AG10803 (cell line): ENCODE results near the gene CKAP2L.

Source experiments
- DNase-seq: peaks from one replicate; pipeline ENCODE4 v3.0.0; 2010; ENCODE audit warnings: low read depth
- H3K4me3 ChIP-seq: 2 replicates; pipeline ENCODE4 v1.5.1; 2011; ENCODE audit warnings: mild to moderate bottlenecking, low read length, control low read depth
- CTCF ChIP-seq: conservative IDR thresholded peaks from 2 replicates; pipeline ENCODE4 v1.5.1; 2011; ENCODE audit warnings: mild to moderate bottlenecking, low read length, control low read depth, inconsistent platforms

CKAP2L gene

DNA sequence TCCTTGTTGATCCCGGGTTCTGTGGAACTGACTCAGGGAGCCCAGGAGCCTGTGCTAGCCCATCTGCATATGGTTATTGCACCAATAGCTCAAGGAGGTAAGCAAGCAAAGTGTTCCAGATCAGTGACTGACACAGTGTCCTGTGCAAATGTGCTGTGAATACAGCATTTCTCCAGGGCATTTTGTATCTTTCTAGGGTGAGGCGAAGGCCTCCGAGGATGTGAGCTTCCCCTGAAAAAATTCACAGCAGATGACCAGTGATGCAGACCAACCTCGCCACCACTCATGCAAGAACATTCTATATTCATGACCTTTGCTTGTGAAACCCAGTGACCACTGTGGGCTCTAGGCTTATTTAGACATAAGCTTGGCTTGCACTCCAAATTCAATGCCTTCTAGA is 58.8 kb downstream of the CKAP2L start:
- no peak overlapping the region for H3K4me3 ChIP-seq
- DNase-seq = no peak
- TF ChIP-seq CTCF = no peak

DNA sequence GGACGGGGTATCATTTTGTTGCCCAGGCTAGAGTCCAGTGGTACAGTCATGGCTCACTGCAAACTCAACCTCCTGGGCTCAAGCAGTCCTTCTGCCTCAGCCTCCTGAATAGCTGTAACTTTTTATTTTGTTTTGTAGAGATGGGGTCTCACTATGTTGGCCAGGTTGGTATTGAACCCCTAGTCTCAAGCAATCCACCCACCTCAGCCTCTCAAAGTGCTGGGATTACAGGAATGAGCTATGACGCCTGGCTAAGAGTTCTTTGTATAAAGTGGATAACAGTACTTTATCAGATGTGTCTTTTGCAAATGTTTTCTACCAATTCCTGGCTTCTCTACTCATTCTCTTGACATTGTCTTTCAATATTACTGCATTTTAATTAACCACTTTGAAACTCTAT is 60.7 kb downstream of the CKAP2L start:
- H3K4me3 ChIP-seq = no peak overlapping the region
- no peak for TF ChIP-seq CTCF
- DNase-seq = no peak

DNA sequence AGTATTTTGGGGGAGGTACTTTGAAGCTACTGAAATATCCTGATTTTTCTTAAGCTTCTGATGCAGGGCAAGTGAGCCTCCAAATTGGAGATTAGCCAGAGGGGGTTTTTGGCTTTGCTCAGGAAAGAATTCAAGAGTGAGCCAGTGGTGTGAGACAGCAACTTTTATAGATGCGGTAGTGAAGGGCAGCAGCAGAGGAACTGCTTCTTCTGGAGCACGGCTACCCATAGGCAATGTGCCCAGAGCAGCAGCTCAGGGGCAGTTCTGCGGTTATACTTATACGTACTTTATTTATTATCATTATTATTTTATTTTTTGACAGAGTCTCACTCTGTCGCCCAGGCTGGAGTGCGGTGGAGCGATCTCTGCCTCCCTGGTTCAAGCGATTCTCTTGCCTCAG is 63.4 kb downstream of the CKAP2L start:
- no peak for TF ChIP-seq CTCF
- DNase-seq = no peak
- H3K4me3 ChIP-seq = no peak overlapping the region

DNA sequence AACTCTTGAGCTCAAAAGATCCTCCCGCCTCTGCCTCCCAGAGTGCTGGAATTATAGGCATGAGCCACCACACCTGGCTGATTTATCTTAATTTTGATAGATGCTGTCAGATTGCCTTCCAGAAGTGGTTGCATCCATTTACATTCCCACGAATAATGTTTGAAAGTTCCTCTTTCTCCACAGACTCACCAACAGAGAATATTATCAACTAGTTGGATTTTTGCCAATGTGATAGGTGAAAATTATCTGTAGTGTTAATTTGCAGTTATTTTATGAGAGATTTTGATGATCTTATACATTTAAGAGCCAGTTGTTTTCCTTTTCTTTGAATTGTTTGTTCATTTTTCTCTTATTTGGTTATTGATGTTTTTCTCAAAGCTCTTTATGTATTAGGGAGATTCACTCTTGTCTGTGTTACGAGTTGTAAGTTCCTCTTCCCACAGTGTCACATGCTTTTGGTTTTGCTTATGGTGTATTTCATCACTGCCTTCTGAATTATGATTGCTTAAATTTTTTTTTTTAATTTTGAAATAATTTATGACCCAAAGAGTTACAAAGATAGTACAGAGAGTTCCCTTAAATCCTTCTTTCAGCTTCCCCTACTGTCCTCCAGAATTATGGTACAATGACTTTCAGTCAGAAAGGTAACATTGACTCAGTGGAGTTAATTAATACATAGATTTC is 64.3 kb downstream of the CKAP2L start:
- no peak for DNase-seq
- H3K4me3 ChIP-seq = no peak overlapping the region
- TF ChIP-seq CTCF = no peak

DNA sequence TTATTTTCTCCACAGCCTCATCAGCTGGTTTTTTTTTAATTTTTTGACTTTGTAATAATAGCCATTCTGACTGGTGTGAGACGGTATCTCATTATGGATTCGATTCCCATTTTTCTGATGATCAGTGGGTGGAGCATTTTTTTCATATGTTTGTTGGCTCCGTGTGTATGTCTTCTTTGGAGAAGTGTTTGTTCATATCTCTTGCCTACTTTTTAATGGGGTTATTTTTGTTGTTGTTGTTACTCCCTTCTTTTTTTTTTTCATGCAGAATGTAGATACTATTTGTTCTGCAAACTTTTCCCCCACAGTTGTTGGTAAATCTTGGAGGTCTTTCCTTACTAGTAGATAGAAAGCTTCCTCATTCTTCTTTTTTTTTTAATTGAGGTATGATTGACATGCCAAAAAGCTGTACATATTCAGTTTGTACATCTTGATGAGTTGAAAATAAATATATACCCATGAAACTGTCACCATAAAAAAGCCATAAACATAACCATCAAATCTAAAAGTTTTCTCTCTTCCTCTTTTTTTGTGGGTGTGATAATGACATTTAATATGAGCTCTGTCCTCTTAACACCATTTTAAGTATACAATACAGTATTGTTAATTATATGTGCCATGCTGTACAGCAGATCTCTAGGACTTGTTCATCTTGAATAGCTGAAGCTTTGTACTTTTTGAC is 65.4 kb downstream of the CKAP2L start:
- TF ChIP-seq CTCF = no peak
- DNase-seq = no peak

GRCh38 chr2:112694182-112694581 is 70.2 kb downstream of the CKAP2L start:
- TF ChIP-seq CTCF = no peak
- H3K4me3 ChIP-seq = no peak overlapping the region
- no peak for DNase-seq

More for the DNA sequence above, 65.4 kb downstream of the CKAP2L start:
- H3K4me3 ChIP-seq = no peak overlapping the region

- H3K4me3 ChIP-seq = no peak overlapping the region
- DNase-seq = no peak
- TF ChIP-seq CTCF = no peak
These were observed 70.8 kb downstream of the CKAP2L start for GRCh38 chr2:112693596-112693995.
